Endothelial cell of umbilical vein (primary cell): ENCODE results near the gene QRFP. TPM values are rescaled to one million over a fixed set of nuclear protein-coding genes. Genes with fewer than 3 reads are reported as not detected.

ENCODE experiments used
- BruUV-seq: library from RNA; stranded (reverse); fragments of 400-500 nt; replicated peaks from 2 replicates; lab custom pipeline; 2021; lab: Mats Ljungman, UMichigan
- CTCF ChIA-PET: fragments of 300-600, 350-600 bp; sonication (Branson Sonifier 250); formaldehyde crosslinking; loops from one replicate; lab custom pipeline; 2021; ENCODE audit warnings: antibody characterized with exemption, inconsistent platforms; lab: Charles Lee
- POLR2A ChIA-PET: fragments of 300-600, 350-600 bp; sonication (Branson Sonifier 250); formaldehyde crosslinking; loops from one replicate; lab custom pipeline; 2021; ENCODE audit warnings: antibody characterized with exemption, inconsistent platforms; lab: Charles Lee
- DNase-seq: peaks from one replicate; pipeline ENCODE4 v3.0.0-alpha.2; 2011; ENCODE audit warnings: low read depth, low spot score
- FAIRE-seq: peaks from 2 replicates; lab custom pipeline; 2011; peaks lifted over from hg19 to GRCh38; lab: Jason Lieb, UNC
- H2AFZ ChIP-seq: 2 replicates; pipeline ENCODE4 v1.6.0; 2012; ENCODE audit warnings: low read depth, low read length, control low read depth, inconsistent platforms
- H3K27ac ChIP-seq: 2 replicates; pipeline ENCODE4 v1.5.1; 2011; ENCODE audit warnings: low read depth, mild to moderate bottlenecking, control low read depth, low read length, moderate library complexity; ENCODE audit not compliant: insufficient read depth
- H3K27me3 ChIP-seq, 2 experiments: 2 replicates each; pipeline versions ENCODE4 v1.6.0 to v1.6.1; 2011; ENCODE audit warnings: low read length in 2 of 2, mixed read lengths in 1 of 2; ENCODE audit not compliant: control insufficient read depth in 2 of 2, insufficient read depth in 2 of 2
- H3K36me3 ChIP-seq, 2 experiments: 2 replicates in 1 of 2; 3 replicates in 1 of 2; pipeline ENCODE4 v1.5.1; 2011; ENCODE audit warnings: low read length in 2 of 2, mild to moderate bottlenecking in 1 of 2, moderate library complexity in 1 of 2; ENCODE audit not compliant: control insufficient read depth in 2 of 2, insufficient read depth in 2 of 2; ENCODE audit errors: extremely low read depth in 1 of 2
- H3K4me1 ChIP-seq: 3 replicates; pipeline ENCODE4 v1.5.1; 2011; ENCODE audit warnings: mild to moderate bottlenecking, low read length; ENCODE audit not compliant: control insufficient read depth, insufficient read depth; ENCODE audit errors: extremely low read depth
- H3K4me2 ChIP-seq: 2 replicates; pipeline ENCODE4 v1.6.1; 2011; ENCODE audit warnings: low read length, control low read depth, mixed read lengths; ENCODE audit not compliant: insufficient read depth
- H3K4me3 ChIP-seq, 3 experiments: fragments of 200-600 bp in 1 of 3; sonication (generic), shearing (Covaris generic) in 1 of 3; replicated peaks in 1 of 3; 2 replicates each; pipeline ENCODE4 v1.5.1; 2011 to 2016; ENCODE audit warnings: control low read depth in 3 of 3, low read length in 3 of 3, mild to moderate bottlenecking in 2 of 3, inconsistent platforms in 1 of 3, low read depth in 1 of 3, moderate library complexity in 1 of 3; ENCODE audit not compliant: insufficient read depth in 1 of 3
- H3K79me2 ChIP-seq: 2 replicates; pipeline ENCODE4 v1.6.0; 2012; ENCODE audit warnings: low read length, inconsistent platforms; ENCODE audit not compliant: control insufficient read depth, insufficient read depth
- H3K9ac ChIP-seq: replicated peaks from 2 replicates; pipeline ENCODE3; 2011; ENCODE audit warnings: low read length, control low read depth; ENCODE audit not compliant: insufficient read depth; ENCODE audit errors: extremely low read depth
- H3K9me1 ChIP-seq: replicated peaks from 3 replicates; pipeline ENCODE4 v1.6.0; 2011; ENCODE audit warnings: mild to moderate bottlenecking, low read length; ENCODE audit not compliant: control insufficient read depth, insufficient read depth; ENCODE audit errors: extremely low read depth
- H3K9me3 ChIP-seq: replicated peaks from 2 replicates; pipeline ENCODE4 v1.5.1; 2012; ENCODE audit warnings: low read length, inconsistent platforms; ENCODE audit not compliant: control insufficient read depth, insufficient read depth
- H4K20me1 ChIP-seq: replicated peaks from 2 replicates; pipeline ENCODE3; 2011; ENCODE audit warnings: mild to moderate bottlenecking, low read length; ENCODE audit not compliant: control insufficient read depth, insufficient read depth; ENCODE audit errors: extremely low read depth
- EZH2 ChIP-seq: IDR thresholded peaks from 2 replicates; pipeline ENCODE4 v1.6.1; 2012; ENCODE audit warnings: borderline replicate concordance, low read depth, mild to moderate bottlenecking, moderate library complexity, low read length, inconsistent platforms; ENCODE audit not compliant: severe bottlenecking
- FOS ChIP-seq: IDR thresholded peaks from 2 replicates; pipeline ENCODE4 v1.6.1; 2011; ENCODE audit warnings: mild to moderate bottlenecking, low read length, moderate library complexity, borderline replicate concordance; ENCODE audit not compliant: insufficient read depth
- POLR2A ChIP-seq: IDR thresholded peaks from 2 replicates; pipeline ENCODE4 v1.6.1; 2012; ENCODE audit warnings: low read depth, mild to moderate bottlenecking, control low read depth, low read length
- dilution Hi-C: fragments of 300-500 bp; cut with MboI; formaldehyde crosslinking; loops from one replicate; pipeline ENCODE4 v1.15.0; 2019; ENCODE audit warnings: low sequenced_read_pairs; ENCODE audit not compliant: extremely low pct_ligation_motif_present
- intact Hi-C: fragments of 100-400 bp; cut with micrococcal nuclease; formaldehyde crosslinking; loops from one replicate; pipeline ENCODE4 v1.10.0; 2022
- polyA plus RNA-seq, 4 experiments: library from polyadenylated mRNA; depleted of rRNA in 3 of 4; stranded (reverse) in 3 of 4; unstranded in 1 of 4; fragments of >200 nt; gene quantifications; 2 replicates each; pipeline versions ENCODE4 v1.2.1 to v1.2.3, GENCODE V29; 2011 to 2012; ENCODE audit warnings: missing spikeins in 1 of 4
- total RNA-seq: library from RNA; stranded (reverse); gene quantifications from 2 replicates; pipeline ENCODE4 v1.2.3, GENCODE V29; 2021

Gene QRFP
- total and polyA plus RNA-seq, 2 donors (not counting 3 experiments of a cell fraction or from before 2014, with no cell fraction given): not detected

- H4K20me1 ChIP-seq: no peaks in the 10 kb centered on the region
- BruUV-seq: no TSS peak
- no peak overlapping the region for H3K4me2 ChIP-seq
- no peaks in the 10 kb centered on the region for H3K4me1 ChIP-seq
- intact Hi-C loops (no loop called here), dilution Hi-C loops (no loop called here)
- CTCF ChIA-PET: interaction anchor here (1.3 kb wide), 1 partner anchor 144 kb away, joined by 3 read pairs; no protein-coding TSS in a partner anchor
- TF ChIP-seq FOS: no peak
- no peak for DNase-seq
- POLR2A ChIA-PET: no interaction called here
- no peaks in the 10 kb centered on the region for H3K9me1 ChIP-seq
- no peak overlapping the region for H2AFZ ChIP-seq
- no peak overlapping the region for H3K27ac ChIP-seq
- peaks cover 0 to 2% of the 10 kb centered on the region in 2 experiments for H3K27me3 ChIP-seq
- H3K9me3 ChIP-seq: no peaks in the 10 kb centered on the region
- H3K9ac ChIP-seq: no peak overlapping the region
- H3K4me3 ChIP-seq: no peak overlapping the region
- FAIRE-seq: no peak
- no peaks in the 10 kb centered on the region for H3K36me3 ChIP-seq
- H3K79me2 ChIP-seq: no peaks in the 10 kb centered on the region
These were observed 5.9 kb upstream of the QRFP start for GRCh38 chr9:130902204-130903185.

GRCh38 chr9:130901498-130902203 lies 5.0 kb upstream of the QRFP start:
- no TSS peak for BruUV-seq
- intact Hi-C loops: no loop called here
- no peak overlapping the region for H3K9ac ChIP-seq
- TF ChIP-seq EZH2: no peak
- TF ChIP-seq POLR2A: no peak
- H3K9me3 ChIP-seq: no peaks in the 10 kb centered on the region
- H3K4me2 ChIP-seq: no peak overlapping the region
- H3K4me1 ChIP-seq: no peaks in the 10 kb centered on the region
- no peak overlapping the region for H2AFZ ChIP-seq
- POLR2A ChIA-PET: no interaction called here
- H4K20me1 ChIP-seq: no peaks in the 10 kb centered on the region
- dilution Hi-C loops: no loop called here
- CTCF ChIA-PET: interaction anchor here (2.2 kb wide), 1 partner anchor 97 kb away, joined by 15 read pairs; no protein-coding TSS in a partner anchor
- H3K27ac ChIP-seq: no peak overlapping the region
- no peaks in the 10 kb centered on the region for H3K36me3 ChIP-seq
- FAIRE-seq (no peak), DNase-seq (no peak)
- no peaks in the 10 kb centered on the region for H3K9me1 ChIP-seq
- peaks cover 0 to 2% of the 10 kb centered on the region in 2 experiments for H3K27me3 ChIP-seq
- no peaks in the 10 kb centered on the region for H3K79me2 ChIP-seq
- no peak overlapping the region for H3K4me3 ChIP-seq
